ENCODE measurements around the gene ZBTB7C. TPM values are rescaled to one million over a fixed set of nuclear protein-coding genes. Genes with fewer than 3 reads are reported as not detected.

ZBTB7C gene
- polyA plus RNA-seq, 2 donors: 20.6 to 24.5 TPM

DNA sequence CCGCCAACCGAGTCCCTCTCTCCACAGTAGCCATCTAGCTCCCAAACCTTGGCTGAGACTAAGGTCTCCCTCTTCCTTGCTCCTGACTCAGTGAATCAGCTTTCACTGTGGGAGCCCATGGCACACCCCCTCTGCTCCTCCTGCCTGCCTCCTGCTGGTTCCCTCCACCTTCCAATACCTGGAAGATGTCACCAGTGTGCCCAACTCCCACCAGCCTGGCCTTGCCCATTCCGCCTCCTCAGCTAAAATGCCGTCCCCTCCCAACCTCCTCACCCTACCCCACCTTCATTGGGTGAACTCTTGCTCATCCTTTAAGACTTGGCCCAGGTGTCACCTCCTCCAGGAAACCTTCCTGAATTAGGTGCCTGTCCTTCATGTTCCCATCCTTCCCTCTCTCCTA, 348.8 kb downstream of the ZBTB7C start:
- H3K4me1 ChIP-seq (ENCODE audit: control insufficient read depth in 2 of 2, insufficient read depth in 2 of 2, low read length in 1 of 2): peaks cover 8 to 43% of the 10 kb centered on the region in 2 donors
- peaks cover 0 to 6% of the 10 kb centered on the region in 2 donors for H3K36me3 ChIP-seq (ENCODE audit: control insufficient read depth in 2 of 2, insufficient read depth in 2 of 2, low read length in 1 of 2)
- no peaks in the 10 kb centered on the region for H3K9me3 ChIP-seq (ENCODE audit: control insufficient read depth in 2 of 2, insufficient read depth in 1 of 2, low read depth in 1 of 2, low read length in 1 of 2)
- peak overlapping the region; percentile 90 to 93 for H3K27ac ChIP-seq (ENCODE audit: low read depth in 2 of 2, low read length in 1 of 2)
- 79 to 83% methylated on average over 2 to 4 of the region's 4 CpGs for WGBS, 2 donors
- no peak overlapping the region for H3K4me3 ChIP-seq (ENCODE audit: low read depth in 1 of 2, low read length in 2 of 2)
- no peaks in the 10 kb centered on the region for H3K27me3 ChIP-seq (ENCODE audit: control insufficient read depth in 1 of 2, insufficient read depth in 2 of 2, low read length in 2 of 2)

DNA sequence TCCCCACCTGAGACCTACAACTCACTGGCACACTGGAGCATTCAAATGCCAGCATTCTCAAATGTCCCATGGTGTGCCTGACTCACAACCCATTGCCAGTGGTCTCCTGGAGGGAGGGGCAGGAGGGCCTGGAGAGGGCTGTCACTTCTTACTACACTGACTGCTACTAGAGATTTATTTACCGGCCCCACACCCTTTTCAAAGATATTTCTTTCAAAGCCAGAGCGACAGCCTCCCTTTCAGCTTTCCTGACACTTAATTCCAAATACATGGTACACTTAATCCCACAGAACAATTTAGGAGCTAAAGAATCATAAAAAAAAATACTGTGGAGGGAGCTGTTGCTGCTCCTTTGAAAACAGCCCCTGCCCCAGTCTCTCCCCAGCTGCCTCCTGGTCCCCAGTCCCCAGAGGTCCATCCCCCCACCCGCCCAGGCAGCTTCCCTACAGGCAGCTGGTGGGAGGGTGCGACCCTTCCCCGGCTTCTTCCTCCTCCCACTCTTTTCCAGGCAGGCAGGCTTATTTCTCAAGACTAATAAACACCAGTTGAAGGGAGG, 349.6 kb downstream of the ZBTB7C start:
- Histone ChIP-seq H3K36me3 (ENCODE audit: control insufficient read depth in 2 of 2, insufficient read depth in 2 of 2, low read length in 1 of 2) (peaks cover 0 to 6% of the 10 kb centered on the region in 2 donors), H3K4me3 (ENCODE audit: low read depth in 1 of 2, low read length in 2 of 2) (no peak overlapping the region), H3K9me3 (ENCODE audit: control insufficient read depth in 2 of 2, insufficient read depth in 1 of 2, low read depth in 1 of 2, low read length in 1 of 2) (no peaks in the 10 kb centered on the region), H3K27me3 (ENCODE audit: control insufficient read depth in 1 of 2, insufficient read depth in 2 of 2, low read length in 2 of 2) (no peaks in the 10 kb centered on the region), H3K4me1 (ENCODE audit: control insufficient read depth in 2 of 2, insufficient read depth in 2 of 2, low read length in 1 of 2) (peaks cover 8 to 39% of the 10 kb centered on the region in 2 donors), H3K27ac (ENCODE audit: low read depth in 2 of 2, low read length in 1 of 2) (peak overlapping the region; percentile 90 to 93)
- WGBS, 2 donors: 15 to 38% methylated on average over 5 of the region's 5 CpGs

DNA sequence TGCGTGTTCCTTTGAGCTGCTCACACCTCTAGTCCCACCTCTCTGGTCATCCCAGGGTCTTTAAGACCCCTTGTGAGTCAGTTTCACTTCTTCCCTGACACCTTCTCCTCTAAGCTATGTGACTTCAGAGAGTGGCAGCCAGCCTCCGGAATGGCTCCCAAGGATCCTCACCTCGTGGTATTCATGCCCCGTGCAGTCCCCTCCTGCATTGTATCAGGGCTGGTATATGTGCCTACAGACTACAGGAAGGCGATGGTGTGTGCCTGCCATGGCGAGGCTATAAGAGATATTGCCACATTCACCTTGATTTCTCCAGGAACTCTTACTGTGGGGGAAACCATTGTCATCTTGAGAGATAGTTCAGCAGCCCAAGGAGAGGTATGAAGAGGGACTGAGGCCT, 350.7 kb downstream of the ZBTB7C start:
- Histone ChIP-seq H3K27me3 (ENCODE audit: control insufficient read depth in 1 of 2, insufficient read depth in 2 of 2, low read length in 2 of 2) (no peaks in the 10 kb centered on the region), H3K4me1 (ENCODE audit: control insufficient read depth in 2 of 2, insufficient read depth in 2 of 2, low read length in 1 of 2) (peaks cover 11 to 36% of the 10 kb centered on the region in 2 donors), H3K27ac (ENCODE audit: low read depth in 2 of 2, low read length in 1 of 2) (peak overlapping the region; percentile 90 to 93), H3K9me3 (ENCODE audit: control insufficient read depth in 2 of 2, insufficient read depth in 1 of 2, low read depth in 1 of 2, low read length in 1 of 2) (no peaks in the 10 kb centered on the region), H3K4me3 (ENCODE audit: low read depth in 1 of 2, low read length in 2 of 2) (no peak overlapping the region), H3K36me3 (ENCODE audit: control insufficient read depth in 2 of 2, insufficient read depth in 2 of 2, low read length in 1 of 2) (peaks cover 0 to 10% of the 10 kb centered on the region in 2 donors)
- 85 to 89% methylated on average over 6 of the region's 6 CpGs for whole genome bisulfite sequencing, 2 donors

DNA sequence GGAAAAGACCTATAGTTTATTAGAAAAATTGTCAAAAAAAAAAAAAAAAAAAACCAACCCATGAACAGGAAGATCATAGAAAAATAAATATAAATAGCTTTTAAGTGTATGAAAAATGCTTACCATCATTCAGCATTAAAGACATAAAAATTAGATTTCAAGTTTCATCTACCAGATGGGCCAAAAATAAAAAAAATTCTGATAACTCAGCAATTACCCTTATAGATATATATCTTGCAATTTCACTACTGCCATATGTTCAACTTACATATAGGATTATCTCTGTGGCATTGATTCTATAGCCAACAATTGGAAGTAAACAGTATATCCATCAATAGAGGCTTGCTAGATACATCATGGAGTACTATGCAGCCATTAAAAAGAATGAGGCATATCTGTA, 352.2 kb downstream of the ZBTB7C start:
- Histone ChIP-seq H3K4me3 (ENCODE audit: low read depth in 1 of 2, low read length in 2 of 2) (no peak overlapping the region), H3K27me3 (ENCODE audit: control insufficient read depth in 1 of 2, insufficient read depth in 2 of 2, low read length in 2 of 2) (no peaks in the 10 kb centered on the region), H3K27ac (ENCODE audit: low read depth in 2 of 2, low read length in 1 of 2) (no peak overlapping the region), H3K9me3 (ENCODE audit: control insufficient read depth in 2 of 2, insufficient read depth in 1 of 2, low read depth in 1 of 2, low read length in 1 of 2) (no peaks in the 10 kb centered on the region), H3K36me3 (ENCODE audit: control insufficient read depth in 2 of 2, insufficient read depth in 2 of 2, low read length in 1 of 2) (peaks cover 0 to 10% of the 10 kb centered on the region in 2 donors), H3K4me1 (ENCODE audit: control insufficient read depth in 2 of 2, insufficient read depth in 2 of 2, low read length in 1 of 2) (peaks cover 11 to 40% of the 10 kb centered on the region in 2 donors)

DNA sequence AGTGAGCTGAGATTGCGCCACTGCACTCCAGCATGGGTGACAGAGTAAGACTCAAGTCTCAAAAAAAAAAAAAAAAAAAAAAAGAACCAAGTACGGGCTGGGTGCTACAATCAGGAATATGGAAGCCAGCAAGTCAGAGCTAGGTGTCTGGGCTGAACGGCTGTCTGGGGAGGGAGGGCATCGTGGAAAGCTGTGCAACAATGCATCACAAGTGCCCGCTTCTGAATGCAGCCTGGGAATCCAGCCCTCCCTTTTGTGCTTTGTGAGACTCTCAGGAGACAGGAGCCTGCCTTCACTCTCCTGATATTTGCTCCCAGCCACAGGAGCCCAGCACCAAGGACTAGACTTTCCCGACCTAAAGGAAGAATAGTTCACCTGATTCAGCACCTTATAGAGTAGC, 353.8 kb downstream of the ZBTB7C start:
- Histone ChIP-seq H3K4me3 (ENCODE audit: low read depth in 1 of 2, low read length in 2 of 2) (no peak overlapping the region), H3K27ac (ENCODE audit: low read depth in 2 of 2, low read length in 1 of 2) (peak overlapping the region in 1 of 2 donors; percentile 48), H3K4me1 (ENCODE audit: control insufficient read depth in 2 of 2, insufficient read depth in 2 of 2, low read length in 1 of 2) (peaks cover 11 to 38% of the 10 kb centered on the region in 2 donors), H3K27me3 (ENCODE audit: control insufficient read depth in 1 of 2, insufficient read depth in 2 of 2, low read length in 2 of 2) (no peaks in the 10 kb centered on the region), H3K36me3 (ENCODE audit: control insufficient read depth in 2 of 2, insufficient read depth in 2 of 2, low read length in 1 of 2) (peaks cover 0 to 5% of the 10 kb centered on the region in 2 donors), H3K9me3 (ENCODE audit: control insufficient read depth in 2 of 2, insufficient read depth in 1 of 2, low read depth in 1 of 2, low read length in 1 of 2) (no peaks in the 10 kb centered on the region)
- 74 to 77% methylated on average over 5 to 6 of the region's 6 CpGs for WGBS, 2 donors

DNA sequence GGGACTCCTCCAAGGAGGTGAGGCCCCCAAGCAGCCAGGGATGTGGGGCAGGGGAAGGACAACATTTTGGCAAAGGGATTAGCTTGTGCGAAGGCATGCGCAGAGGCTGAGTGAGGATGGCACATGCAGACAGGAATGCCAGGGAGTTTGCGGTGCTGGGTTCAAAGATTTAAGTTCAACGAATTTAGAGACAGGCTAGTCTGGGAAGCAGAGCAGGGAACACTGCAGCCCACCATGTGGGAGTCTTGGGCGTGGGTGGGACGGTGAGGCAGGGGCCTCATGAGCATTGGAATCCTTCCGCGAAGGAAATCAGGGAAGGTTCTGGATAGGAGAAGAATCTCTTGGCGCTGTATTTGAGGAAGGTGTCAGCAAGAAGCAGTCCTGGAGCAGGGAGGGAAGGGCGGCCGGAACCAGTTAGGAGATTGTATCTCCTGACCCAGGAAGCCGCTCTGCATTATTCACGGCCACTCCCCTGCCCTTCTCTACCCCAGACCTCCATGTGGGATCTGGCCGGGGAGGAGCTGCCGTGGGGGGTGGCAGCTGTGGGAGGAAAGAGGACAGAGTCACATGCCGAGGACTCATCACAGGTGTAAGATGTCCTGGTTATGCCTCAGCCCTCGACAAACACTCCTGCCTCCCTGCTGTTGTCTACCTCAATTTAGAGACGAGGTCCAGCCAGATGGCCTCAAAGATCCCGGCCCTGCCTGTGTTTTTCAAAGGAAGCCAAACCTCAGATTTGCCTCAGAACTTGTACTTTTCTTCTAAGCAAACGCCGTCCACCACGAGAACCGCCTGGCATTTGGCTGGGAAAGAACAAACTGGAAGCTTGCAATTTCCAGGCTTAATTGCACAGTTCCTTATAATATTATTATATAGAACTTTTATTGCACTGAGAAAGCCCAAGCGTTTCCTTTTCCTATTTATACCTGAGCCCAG, 355.0 kb downstream of the ZBTB7C start:
- Histone ChIP-seq H3K4me3 (ENCODE audit: low read depth in 1 of 2, low read length in 2 of 2) (no peak overlapping the region), H3K4me1 (ENCODE audit: control insufficient read depth in 2 of 2, insufficient read depth in 2 of 2, low read length in 1 of 2) (peaks cover 11 to 37% of the 10 kb centered on the region in 2 donors), H3K27me3 (ENCODE audit: control insufficient read depth in 1 of 2, insufficient read depth in 2 of 2, low read length in 2 of 2) (no peaks in the 10 kb centered on the region), H3K9me3 (ENCODE audit: control insufficient read depth in 2 of 2, insufficient read depth in 1 of 2, low read depth in 1 of 2, low read length in 1 of 2) (no peaks in the 10 kb centered on the region), H3K36me3 (ENCODE audit: control insufficient read depth in 2 of 2, insufficient read depth in 2 of 2, low read length in 1 of 2) (peaks cover 0 to 5% of the 10 kb centered on the region in 2 donors), H3K27ac (ENCODE audit: low read depth in 2 of 2, low read length in 1 of 2) (peak overlapping the region; percentile 4 to 70)
- WGBS, 2 donors: 73 to 75% methylated on average over 24 of the region's 24 CpGs

DNA sequence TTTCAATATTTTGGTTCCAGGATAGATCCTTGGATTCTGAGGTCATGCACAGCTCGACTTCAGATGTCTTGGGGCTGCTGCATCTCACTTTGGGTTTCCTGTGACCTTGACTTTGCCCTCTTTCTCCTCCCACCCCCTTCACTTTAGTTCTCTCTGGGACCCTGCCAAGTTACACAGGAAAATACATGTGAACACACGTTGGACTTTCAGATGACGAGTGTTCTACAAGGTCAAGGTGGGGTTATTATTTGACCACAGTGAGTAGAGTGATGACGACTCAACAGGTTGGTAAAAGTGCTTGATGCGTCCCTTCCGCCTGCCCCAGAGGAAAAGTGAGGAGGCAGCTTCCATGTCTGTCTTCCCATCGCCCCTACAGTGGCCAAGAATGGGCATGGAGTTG, 356.3 kb downstream of the ZBTB7C start:
- peaks cover 0 to 5% of the 10 kb centered on the region in 2 donors for H3K36me3 ChIP-seq (ENCODE audit: control insufficient read depth in 2 of 2, insufficient read depth in 2 of 2, low read length in 1 of 2)
- peak overlapping the region; percentile 69 to 81 for H3K27ac ChIP-seq (ENCODE audit: low read depth in 2 of 2, low read length in 1 of 2)
- peaks cover 6 to 34% of the 10 kb centered on the region in 2 donors for H3K4me1 ChIP-seq (ENCODE audit: control insufficient read depth in 2 of 2, insufficient read depth in 2 of 2, low read length in 1 of 2)
- no peaks in the 10 kb centered on the region for H3K9me3 ChIP-seq (ENCODE audit: control insufficient read depth in 2 of 2, insufficient read depth in 1 of 2, low read depth in 1 of 2, low read length in 1 of 2)
- WGBS, 2 donors: 51 to 59% methylated on average over 7 of the region's 7 CpGs
- no peak overlapping the region for H3K4me3 ChIP-seq (ENCODE audit: low read depth in 1 of 2, low read length in 2 of 2)
- no peaks in the 10 kb centered on the region for H3K27me3 ChIP-seq (ENCODE audit: control insufficient read depth in 1 of 2, insufficient read depth in 2 of 2, low read length in 2 of 2)

DNA sequence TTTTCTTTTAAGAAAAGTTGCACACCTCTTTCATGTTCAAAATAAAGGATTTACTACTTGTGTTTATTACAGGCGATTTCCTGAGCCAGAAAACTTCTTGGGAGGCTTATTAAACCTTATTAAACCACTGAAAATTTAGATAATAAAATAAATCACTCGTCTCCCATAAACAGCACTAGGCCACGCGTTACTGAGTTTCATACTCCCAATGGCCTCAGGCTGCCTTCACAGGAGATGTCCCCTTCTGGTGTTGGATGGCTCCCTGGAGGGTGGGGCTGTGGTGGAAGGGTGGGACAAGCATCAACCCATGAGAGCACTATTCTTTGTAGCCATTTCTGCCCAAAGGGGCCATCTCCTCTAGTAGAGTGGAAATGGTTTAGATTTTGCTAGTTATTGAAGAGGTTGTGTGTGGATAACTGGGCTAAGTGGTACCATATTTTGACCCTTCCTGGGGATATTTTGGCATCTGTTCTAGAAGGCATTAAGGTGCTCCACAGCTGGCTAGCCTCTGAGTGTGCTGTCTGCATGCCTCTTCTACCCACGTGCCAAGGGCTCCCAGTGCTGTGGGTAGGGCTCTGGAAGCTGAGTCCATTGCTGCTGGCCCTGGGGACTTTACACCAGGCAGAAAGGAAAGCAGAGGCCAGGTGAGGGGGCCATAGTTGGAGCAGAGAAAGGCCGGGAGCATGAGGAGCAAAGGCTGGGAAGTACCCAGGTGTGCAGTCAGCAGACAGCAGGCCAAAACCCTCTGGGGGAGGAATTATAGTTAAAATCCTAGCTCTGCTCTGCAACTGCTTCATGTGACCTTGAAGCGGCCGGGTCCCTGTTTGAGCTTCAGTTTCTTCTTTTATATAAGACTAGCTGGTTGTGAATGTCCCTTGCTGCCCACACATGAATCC, 357.0 kb downstream of the ZBTB7C start:
- Histone ChIP-seq H3K36me3 (ENCODE audit: control insufficient read depth in 2 of 2, insufficient read depth in 2 of 2, low read length in 1 of 2) (peaks cover 0 to 5% of the 10 kb centered on the region in 2 donors), H3K27me3 (ENCODE audit: control insufficient read depth in 1 of 2, insufficient read depth in 2 of 2, low read length in 2 of 2) (no peaks in the 10 kb centered on the region), H3K27ac (ENCODE audit: low read depth in 2 of 2, low read length in 1 of 2) (peak overlapping the region; percentile 69 to 81), H3K9me3 (ENCODE audit: control insufficient read depth in 2 of 2, insufficient read depth in 1 of 2, low read depth in 1 of 2, low read length in 1 of 2) (no peaks in the 10 kb centered on the region), H3K4me3 (ENCODE audit: low read depth in 1 of 2, low read length in 2 of 2) (no peak overlapping the region), H3K4me1 (ENCODE audit: control insufficient read depth in 2 of 2, insufficient read depth in 2 of 2, low read length in 1 of 2) (peaks cover 6 to 32% of the 10 kb centered on the region in 2 donors)
- 57 to 59% methylated on average over 8 of the region's 8 CpGs for WGBS, 2 donors

DNA sequence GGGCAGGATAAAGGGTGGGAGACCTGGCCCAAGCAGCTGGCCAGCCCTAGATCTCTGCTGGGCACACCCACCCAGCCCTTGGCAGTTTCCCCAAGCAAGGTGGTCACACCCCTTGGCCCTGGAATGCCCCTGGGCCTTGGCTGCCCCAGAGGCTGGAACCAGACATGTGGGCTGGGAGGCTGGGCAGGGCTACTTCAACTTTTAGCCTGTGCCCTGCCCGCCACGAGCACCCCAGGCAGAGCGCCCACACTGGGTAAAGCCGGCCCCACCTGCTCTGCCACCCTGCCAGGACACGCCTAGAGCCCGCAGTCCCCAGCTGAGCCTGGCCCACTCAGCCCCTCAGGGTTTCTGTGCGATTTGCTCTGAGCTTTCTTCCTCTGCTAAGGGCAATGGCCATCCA, 359.0 kb downstream of the ZBTB7C start:
- peaks cover 6 to 29% of the 10 kb centered on the region in 2 donors for H3K4me1 ChIP-seq (ENCODE audit: control insufficient read depth in 2 of 2, insufficient read depth in 2 of 2, low read length in 1 of 2)
- no peaks in the 10 kb centered on the region for H3K27me3 ChIP-seq (ENCODE audit: control insufficient read depth in 1 of 2, insufficient read depth in 2 of 2, low read length in 2 of 2)
- peaks cover 0 to 10% of the 10 kb centered on the region in 2 donors for H3K36me3 ChIP-seq (ENCODE audit: control insufficient read depth in 2 of 2, insufficient read depth in 2 of 2, low read length in 1 of 2)
- H3K9me3 ChIP-seq (ENCODE audit: control insufficient read depth in 2 of 2, insufficient read depth in 1 of 2, low read depth in 1 of 2, low read length in 1 of 2): peaks cover 0 to 4% of the 10 kb centered on the region in 2 donors
- 39 to 47% methylated on average over 7 of the region's 7 CpGs for WGBS, 2 donors
- peak overlapping the region; percentile 90 to 93 for H3K27ac ChIP-seq (ENCODE audit: low read depth in 2 of 2, low read length in 1 of 2)
- H3K4me3 ChIP-seq (ENCODE audit: low read depth in 1 of 2, low read length in 2 of 2): no peak overlapping the region
